K562 (cell line): Measurements from ENCODE around the gene ALG11. TPM values are rescaled to one million over a fixed set of nuclear protein-coding genes. Genes with fewer than 3 reads are reported as not detected.

Source experiments
- CEBPZ ChIP-seq: fragments of 150-350 bp; IDR thresholded peaks from 2 replicates; pipeline ENCODE4 v1.6.1; 2014; ENCODE audit warnings: low read depth, mild to moderate bottlenecking, low read length, borderline replicate concordance
- E2F1 ChIP-seq: sonication (generic); formaldehyde crosslinking; IDR thresholded peaks from 2 replicates; pipeline ENCODE4 v1.8.1; 2023; ENCODE audit warnings: mild to moderate bottlenecking, missing genetic modification reagents, moderate library complexity
- FOXA3 ChIP-seq, 2 experiments: fragments of 450-650 bp in 1 of 2; sonication (generic) in 1 of 2; formaldehyde crosslinking; IDR thresholded peaks in 1 of 2; conservative IDR thresholded peaks in 1 of 2; 2 replicates each; pipeline versions ENCODE4 v1.4.0 to v1.8.0; 2020 to 2022; ENCODE audit warnings: mild to moderate bottlenecking in 2 of 2, missing genetic modification reagents in 1 of 2
- HLTF ChIP-seq: fragments of 450-650 bp; IDR thresholded peaks from 2 replicates; pipeline ENCODE4 v1.6.1; 2016
- RBM14 ChIP-seq: fragments of 200-400 bp; formaldehyde crosslinking; IDR thresholded peaks from 2 replicates; pipeline ENCODE4 v1.6.1; 2018; ENCODE audit warnings: low read depth, mild to moderate bottlenecking, low read length, moderate library complexity, borderline replicate concordance; ENCODE audit not compliant: insufficient read depth
- SMAD3 ChIP-seq: fragments of 450-650 bp; formaldehyde crosslinking; conservative IDR thresholded peaks from 2 replicates; pipeline ENCODE4 v1.4.0; 2020; ENCODE audit warnings: mild to moderate bottlenecking
- ZBTB40 ChIP-seq, 2 experiments: fragments of 450-650 bp in 1 of 2; sonication (generic) in 1 of 2; formaldehyde crosslinking in 1 of 2; IDR thresholded peaks; 2 replicates each; pipeline versions ENCODE4 v1.7.1 to v1.9.0; 2016 to 2022; ENCODE audit warnings: inconsistent platforms in 1 of 2, mild to moderate bottlenecking in 1 of 2, missing genetic modification reagents in 1 of 2
- ZNF133 ChIP-seq: fragments of 250-450 bp; sonication (Bioruptor Pico); IDR thresholded peaks from 2 replicates; pipeline ENCODE4 v1.4.0; 2020; ENCODE audit warnings: mild to moderate bottlenecking
- ZNF780A ChIP-seq: fragments of 250-450 bp; sonication (Bioruptor Pico); IDR thresholded peaks from 2 replicates; pipeline ENCODE4 v1.5.0; 2021; ENCODE audit warnings: mild to moderate bottlenecking
- polyA plus RNA-seq, 8 experiments: library from polyadenylated mRNA; depleted of rRNA in 4 of 8; stranded (reverse) in 5 of 8; unstranded in 3 of 8; fragments of >200 nt; fragmentation: Nextera tagmentation in 2 of 8; fragmentation: Illumina TruSeq in 1 of 8; extraction: Ambion mirVana in 2 of 8; extraction: Trizol in 1 of 8; gene quantifications; 2 replicates each; pipeline versions ENCODE4 v1.2.1 to v1.2.3, GENCODE V29; 2011 to 2014; ENCODE audit warnings: inconsistent platforms in 1 of 8, missing spikeins in 1 of 8
- total RNA-seq, 7 experiments: library from RNA; depleted of rRNA in 6 of 7; stranded (reverse); fragments of >200 nt in 6 of 7; fragmentation: Illumina TruSeq in 2 of 7; extraction: Trizol in 2 of 7; gene quantifications; 2 replicates each; pipeline versions ENCODE4 v1.2.1 to v1.2.3, GENCODE V29; 2011 to 2021; ENCODE audit warnings: low replicate concordance in 1 of 7

ALG11 gene
- total and polyA plus RNA-seq, 9 of the 15 experiments (the other 6 are each of a cell fraction or from before 2014, with no cell fraction given) = 7.3 to 19.2 (median 16.3) TPM

- TF ChIP-seq ZBTB40 (IDR thresholded peaks at IDR 0.05) (no peak), ZBTB40 (CRISPR knock-in tag; IDR thresholded peaks at IDR 0.05) (no peak), HLTF (0 out of 2 replicates have a peak, but pooled peaks have one; percentile 31), SMAD3 (no peak), ZNF780A (CRISPR knock-in tag) (peak; percentile 93; the same call in 1 of the 2 replicates), CEBPZ (no peak), RBM14 (no peak), E2F1 (no peak), ZNF133 (CRISPR knock-in tag) (no peak), FOXA3 (CRISPR knock-in tag; conservative IDR thresholded peaks at IDR 0.05 in 1 of 2, IDR thresholded peaks at IDR 0.05 in 1 of 2) (no peak)
These were observed 55.0 kb downstream of the ALG11 start (continued) for GRCh38 chr13:52067237-52067636.
